ENCODE measurements around the gene BCL7B. TPM values are rescaled to one million over a fixed set of nuclear protein-coding genes. Genes with fewer than 3 reads are reported as not detected.
"Not testable (repeated sequence)": the region's sequence is repeated elsewhere in the genome, so short reads cannot be mapped to it uniquely, and the experiment has no call there.

Gene BCL7B
- total and polyA plus RNA-seq, 2 donors (not counting 3 experiments of a cell fraction or from before 2014, with no cell fraction given): 61.2 to 68.3 TPM

DNA sequence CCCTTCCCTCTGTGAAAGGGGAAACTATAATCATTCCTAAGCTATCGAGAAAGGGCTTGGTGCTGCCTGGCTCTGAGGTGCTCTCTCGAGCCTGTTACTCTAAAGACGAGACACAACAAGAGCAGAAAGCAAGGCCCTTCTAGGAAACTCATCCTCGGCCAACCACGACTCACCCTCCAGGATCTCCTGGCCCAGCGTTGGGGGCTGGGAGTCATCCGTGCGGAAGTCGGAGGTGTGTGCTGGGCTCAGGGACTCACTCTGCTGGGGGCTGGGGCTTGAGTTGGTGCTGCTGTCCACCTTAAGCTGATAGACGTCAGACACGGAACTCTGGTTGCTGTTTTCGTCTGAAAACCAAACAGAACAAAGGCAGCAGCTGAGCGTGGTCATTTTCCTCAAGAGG lies 17.8 kb downstream of the BCL7B start:
- Histone ChIP-seq H3K4me2 (ENCODE audit: insufficient read depth, low read length) (no peak overlapping the region), H3K79me2 (ENCODE audit: control insufficient read depth, insufficient read depth, low read length) (peaks cover 11% of the 10 kb centered on the region), H3K4me3 (replicated peaks in 1 of 3; ENCODE audit: insufficient read depth in 1 of 3, low read depth in 1 of 3, low read length in 3 of 3) (no peak overlapping the region), H3K9me3 (replicated peaks; ENCODE audit: control insufficient read depth, insufficient read depth, low read length) (no peaks in the 10 kb centered on the region), H3K27ac (ENCODE audit: insufficient read depth, low read depth, low read length) (no peak overlapping the region), H2AFZ (ENCODE audit: low read depth, low read length) (no peak overlapping the region), H3K36me3 (ENCODE audit: control insufficient read depth in 2 of 2, extremely low read depth in 1 of 2, insufficient read depth in 2 of 2, low read length in 2 of 2) (peaks cover 22 to 40% of the 10 kb centered on the region in 2 experiments), H3K4me1 (ENCODE audit: control insufficient read depth, extremely low read depth, insufficient read depth, low read length) (no peaks in the 10 kb centered on the region), H4K20me1 (replicated peaks; ENCODE audit: control insufficient read depth, extremely low read depth, insufficient read depth, low read length) (no peaks in the 10 kb centered on the region), H3K9ac (replicated peaks; ENCODE audit: extremely low read depth, insufficient read depth, low read length) (no peak overlapping the region), H3K27me3 (ENCODE audit: control insufficient read depth in 2 of 2, insufficient read depth in 2 of 2, low read length in 2 of 2) (no peaks in the 10 kb centered on the region), H3K9me1 (replicated peaks; ENCODE audit: control insufficient read depth, extremely low read depth, insufficient read depth, low read length) (no peaks in the 10 kb centered on the region)
- BruUV-seq (replicated peaks): no TSS peak
- FAIRE-seq (no peak), DNase-seq (ENCODE audit: low read depth, low spot score) (no peak)
- POLR2A ChIA-PET: interaction anchor here (0.5 kb wide), 1 partner anchor 466 kb away, joined by 3 read pairs; no protein-coding TSS in a partner anchor
- CTCF ChIA-PET: no interaction called here
- dilution Hi-C loops (cut with MboI; ENCODE audit: extremely low pct_ligation_motif_present, low sequenced_read_pairs): no loop called here
- intact Hi-C loops (cut with micrococcal nuclease): no loop called here
- TF ChIP-seq FOS (IDR thresholded peaks at IDR 0.05; ENCODE audit: borderline replicate concordance, insufficient read depth, low read length) (no peak), POLR2A (IDR thresholded peaks at IDR 0.05; ENCODE audit: low read depth, low read length) (no peak), JUN (IDR thresholded peaks at IDR 0.05; ENCODE audit: borderline replicate concordance, insufficient read depth, insufficient read length, low read depth) (no peak), CTCF (IDR thresholded peaks at IDR 0.05; ENCODE audit: extremely low read depth in 1 of 2, insufficient read depth in 1 of 2, low read depth in 1 of 2, low read length in 2 of 2) (no peak), EZH2 (IDR thresholded peaks at IDR 0.05; ENCODE audit: borderline replicate concordance, low read depth, low read length, severe bottlenecking) (no peak)

GRCh38 chr7:73538510-73538909 lies 19.0 kb downstream of the BCL7B start:
- peaks cover 22 to 40% of the 10 kb centered on the region in 2 experiments for H3K36me3 ChIP-seq (ENCODE audit: control insufficient read depth in 2 of 2, extremely low read depth in 1 of 2, insufficient read depth in 2 of 2, low read length in 2 of 2)
- intact Hi-C loops (cut with micrococcal nuclease); H3K27me3 ChIP-seq (ENCODE audit: control insufficient read depth in 2 of 2, insufficient read depth in 2 of 2, low read length in 2 of 2); DNase-seq (ENCODE audit: low read depth, low spot score); H2AFZ ChIP-seq (ENCODE audit: low read depth, low read length); H3K4me1 ChIP-seq (ENCODE audit: control insufficient read depth, extremely low read depth, insufficient read depth, low read length); H3K9me1 ChIP-seq (replicated peaks; ENCODE audit: control insufficient read depth, extremely low read depth, insufficient read depth, low read length); H3K79me2 ChIP-seq (ENCODE audit: control insufficient read depth, insufficient read depth, low read length); H4K20me1 ChIP-seq (replicated peaks; ENCODE audit: control insufficient read depth, extremely low read depth, insufficient read depth, low read length); H3K4me2 ChIP-seq (ENCODE audit: insufficient read depth, low read length); H3K9me3 ChIP-seq (replicated peaks; ENCODE audit: control insufficient read depth, insufficient read depth, low read length); H3K9ac ChIP-seq (replicated peaks; ENCODE audit: extremely low read depth, insufficient read depth, low read length); H3K27ac ChIP-seq (ENCODE audit: insufficient read depth, low read depth, low read length); H3K4me3 ChIP-seq (replicated peaks in 1 of 3; ENCODE audit: insufficient read depth in 1 of 3, low read depth in 1 of 3, low read length in 3 of 3); BruUV-seq (replicated peaks); dilution Hi-C loops (cut with MboI; ENCODE audit: extremely low pct_ligation_motif_present, low sequenced_read_pairs); FAIRE-seq; CTCF ChIA-PET; POLR2A ChIA-PET: not testable (repeated sequence)

All from endothelial cell of umbilical vein (primary cell).